RPMI7951 (cell line): Measurements from ENCODE around the gene FAM117B. TPM values are rescaled to one million over a fixed set of nuclear protein-coding genes. Genes with fewer than 3 reads are reported as not detected.

Source experiments
- DNase-seq: peaks from one replicate; pipeline ENCODE4 v3.0.0-alpha.2; 2012; ENCODE audit warnings: low read depth
- total RNA-seq: library from RNA; depleted of rRNA; stranded (reverse); fragments of >200 nt; shearing (Covaris generic); gene quantifications from 2 replicates; pipeline ENCODE4 v1.2.3, GENCODE V29; 2014

The FAM117B gene
- total RNA-seq, 1 experiment from 2014 or later = 1.9 TPM

- no peak for DNase-seq
Observed at GRCh38 chr2:202757339-202757738, 122.6 kb downstream of the FAM117B start.

- DNase-seq = no peak
Observed at GRCh38 chr2:202758128-202758527, 123.4 kb downstream of the FAM117B start.

- no peak for DNase-seq
Observed at GRCh38 chr2:202758604-202759003, 123.8 kb downstream of the FAM117B start.

- no peak for DNase-seq
Observed at GRCh38 chr2:202760848-202761247, 126.1 kb downstream of the FAM117B start.

- no peak for DNase-seq
Observed at GRCh38 chr2:202762556-202762955, 127.8 kb downstream of the FAM117B start.

- DNase-seq = no peak
Observed at GRCh38 chr2:202763916-202764315, 129.1 kb downstream of the FAM117B start.

- DNase-seq = no peak
Observed at GRCh38 chr2:202764991-202765390, 130.2 kb downstream of the FAM117B start.

GRCh38 chr2:202765436-202765835, 130.7 kb downstream of the FAM117B start:
- DNase-seq = peak; percentile 3

GRCh38 chr2:202768273-202768672, 133.5 kb downstream of the FAM117B start:
- no peak for DNase-seq

- no peak for DNase-seq
Observed at GRCh38 chr2:202769201-202769600, 134.4 kb downstream of the FAM117B start.

GRCh38 chr2:202771336-202771735, 136.6 kb downstream of the FAM117B start:
- DNase-seq = no peak

- no peak for DNase-seq
Observed at GRCh38 chr2:202771741-202772460, 137.1 kb downstream of the FAM117B start.

GRCh38 chr2:202773301-202773973, 138.7 kb downstream of the FAM117B start:
- no peak for DNase-seq

- no peak for DNase-seq
Observed at GRCh38 chr2:202774104-202774503, 139.3 kb downstream of the FAM117B start.

GRCh38 chr2:202778217-202778616, 143.4 kb downstream of the FAM117B start:
- no peak for DNase-seq

- peak; percentile 82 for DNase-seq
Observed at GRCh38 chr2:202780514-202781021, 145.8 kb downstream of the FAM117B start.

GRCh38 chr2:202782940-202783558, 148.3 kb downstream of the FAM117B start:
- no peak for DNase-seq

GRCh38 chr2:202786842-202787241, 152.1 kb downstream of the FAM117B start:
- DNase-seq = no peak

GRCh38 chr2:202790676-202791075, 155.9 kb downstream of the FAM117B start:
- peak; percentile 29 for DNase-seq

GRCh38 chr2:202797944-202798343, 163.2 kb downstream of the FAM117B start:
- DNase-seq = no peak

GRCh38 chr2:202805911-202806310, 171.1 kb downstream of the FAM117B start:
- peak; percentile 50 for DNase-seq

- DNase-seq = peak; percentile 83
Observed at GRCh38 chr2:202807431-202808138, 172.8 kb downstream of the FAM117B start.
